ENCODE results near the gene DYNLL2.

- TF ChIP-seq POLR2A (IDR thresholded peaks at IDR 0.05; ENCODE audit: low read length) (no peak), GATA1 (IDR thresholded peaks at IDR 0.05; ENCODE audit: low read depth, low read length) (no peak)
Observed at GRCh38 chr17:58086953-58087352, 3.7 kb downstream of the DYNLL2 start.

All from erythroblast (primary cell).